Measurements from ENCODE around the gene PHACTR1.

DNA sequence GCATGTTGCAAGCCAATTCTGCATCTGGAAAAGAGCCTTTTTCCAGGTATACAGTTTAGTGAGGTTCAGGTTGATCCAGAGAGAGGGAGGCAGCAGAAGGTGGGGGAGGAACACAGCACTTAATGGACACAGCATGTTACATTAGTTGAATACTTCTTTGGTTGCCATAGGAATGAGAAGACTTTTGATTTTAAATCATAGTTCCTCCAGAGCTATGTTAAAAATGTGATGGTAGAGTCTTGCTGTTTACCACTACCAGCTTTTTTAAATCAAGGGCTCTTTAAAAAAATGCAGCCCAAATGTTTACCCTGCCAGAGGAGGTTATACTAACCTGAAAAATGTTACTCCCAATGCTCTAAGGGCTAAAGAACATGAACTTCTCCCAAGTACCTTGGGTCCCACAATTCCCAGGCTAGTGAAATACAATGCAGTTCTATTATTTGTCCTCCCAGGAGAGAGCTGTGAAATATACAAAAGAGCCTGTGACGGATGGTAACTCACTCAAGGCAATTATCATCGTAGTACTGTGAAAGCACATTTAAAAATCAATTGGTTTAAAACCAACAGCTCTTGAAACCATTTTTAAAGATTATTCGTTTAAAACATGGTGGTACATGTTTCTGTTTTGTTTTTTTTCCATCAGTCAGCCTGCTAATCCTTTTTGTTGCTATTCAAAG, 6.9 kb upstream of the PHACTR1 start:
- TF ChIP-seq CTCF (IDR thresholded peaks at IDR 0.05) (no peak), POLR2A (IDR thresholded peaks at IDR 0.05) (no peak)
